SK-N-SH treated with all-trans-retinoic acid at 6 μM for 48 hours (cell line): ENCODE results near the gene FTO.

ENCODE experiments used
- ATAC-seq: fragments of 200-7000 bp; cut with Tn5 transposase; 3 replicates; pipeline ENCODE4 v1.9.1; 2020; ENCODE audit warnings: mild to moderate bottlenecking, moderate library complexity
- ARNTL ChIP-seq: fragments of 450-650 bp; formaldehyde crosslinking; IDR thresholded peaks from 2 replicates; pipeline ENCODE4 v1.5.0; 2020; ENCODE audit warnings: low read depth, mild to moderate bottlenecking, moderate library complexity, borderline replicate concordance
- BACH2 ChIP-seq: fragments of 250-450 bp; sonication (Bioruptor Pico); IDR thresholded peaks from 2 replicates; pipeline ENCODE4 v1.9.0; 2021; ENCODE audit warnings: mild to moderate bottlenecking, borderline replicate concordance
- CREB5 ChIP-seq: fragments of 250-450 bp; sonication (Bioruptor Pico); IDR thresholded peaks from 2 replicates; pipeline ENCODE4 v1.5.1; 2020; ENCODE audit warnings: low read depth, mild to moderate bottlenecking, moderate library complexity
- CSDC2 ChIP-seq: fragments of 250-450 bp; sonication (Bioruptor Pico); IDR thresholded peaks from 2 replicates; pipeline ENCODE4 v1.5.0; 2020; ENCODE audit warnings: mild to moderate bottlenecking, moderate library complexity
- ESRRG ChIP-seq: fragments of 250-450 bp; sonication (Bioruptor Pico); IDR thresholded peaks from 2 replicates; pipeline ENCODE4 v1.6.1; 2021; ENCODE audit warnings: mild to moderate bottlenecking
- GLIS3 ChIP-seq: fragments of 250-450 bp; sonication (Bioruptor Pico); IDR thresholded peaks from 2 replicates; pipeline ENCODE4 v1.5.0; 2020; ENCODE audit warnings: mild to moderate bottlenecking, moderate library complexity
- ISL1 ChIP-seq: fragments of 250-450 bp; sonication (Bioruptor Pico); IDR thresholded peaks from 2 replicates; pipeline ENCODE4 v2.1.2; 2022; ENCODE audit warnings: mild to moderate bottlenecking, moderate library complexity
- OSR1 ChIP-seq: fragments of 250-450 bp; sonication (Bioruptor Pico); IDR thresholded peaks from 2 replicates; pipeline ENCODE4 v1.8.0; 2022; ENCODE audit warnings: moderate library complexity, mild to moderate bottlenecking, inconsistent platforms
- PATZ1 ChIP-seq: fragments of 250-450 bp; sonication (Bioruptor Pico); IDR thresholded peaks from 2 replicates; pipeline ENCODE4 v1.8.0; 2020; ENCODE audit warnings: mild to moderate bottlenecking, moderate library complexity, borderline replicate concordance
- POU6F1 ChIP-seq: fragments of 250-450 bp; sonication (Bioruptor Pico); IDR thresholded peaks from 2 replicates; pipeline ENCODE4 v1.8.0; 2021; ENCODE audit warnings: low read depth, mild to moderate bottlenecking, moderate library complexity, borderline replicate concordance
- PPARA ChIP-seq: fragments of 250-450 bp; sonication (Bioruptor Pico); IDR thresholded peaks from 2 replicates; pipeline ENCODE4 v1.5.0; 2020; ENCODE audit warnings: mild to moderate bottlenecking, borderline replicate concordance
- RARB ChIP-seq: fragments of 250-450 bp; sonication (Bioruptor Pico); IDR thresholded peaks from 2 replicates; pipeline ENCODE4 v1.8.0; 2021; ENCODE audit warnings: mild to moderate bottlenecking, moderate library complexity
- SNAI2 ChIP-seq: fragments of 250-450 bp; sonication (Bioruptor Pico); IDR thresholded peaks from 2 replicates; pipeline ENCODE4 v1.5.0; 2020; ENCODE audit warnings: mild to moderate bottlenecking, moderate library complexity
- TCF4 ChIP-seq: fragments of 250-450 bp; sonication (Bioruptor Pico); IDR thresholded peaks from 2 replicates; pipeline ENCODE4 v1.8.0; 2021; ENCODE audit warnings: mild to moderate bottlenecking, moderate library complexity, borderline replicate concordance
- TSHZ2 ChIP-seq: fragments of 250-450 bp; sonication (Bioruptor Pico); IDR thresholded peaks from 2 replicates; pipeline ENCODE4 v1.5.0; 2020; ENCODE audit warnings: mild to moderate bottlenecking, moderate library complexity
- ZC3H10 ChIP-seq: fragments of 250-450 bp; sonication (Bioruptor Pico); IDR thresholded peaks from 2 replicates; pipeline ENCODE4 v1.5.1; 2021; ENCODE audit warnings: mild to moderate bottlenecking, moderate library complexity
- ZFP3 ChIP-seq: fragments of 250-450 bp; sonication (Bioruptor Pico); IDR thresholded peaks from 2 replicates; pipeline ENCODE4 v1.5.0; 2020; ENCODE audit warnings: mild to moderate bottlenecking, moderate library complexity
- ZFP30 ChIP-seq: fragments of 450-650 bp; formaldehyde crosslinking; IDR thresholded peaks from 2 replicates; pipeline ENCODE4 v1.5.0; 2022; ENCODE audit warnings: mild to moderate bottlenecking, moderate library complexity
- ZNF565 ChIP-seq: fragments of 450-650 bp; formaldehyde crosslinking; conservative IDR thresholded peaks from 2 replicates; pipeline ENCODE4 v1.5.0; 2020; ENCODE audit warnings: low read depth, mild to moderate bottlenecking, moderate library complexity
- ZNF70 ChIP-seq: fragments of 450-650 bp; formaldehyde crosslinking; IDR thresholded peaks from 2 replicates; pipeline ENCODE4 v1.5.0; 2020; ENCODE audit warnings: mild to moderate bottlenecking, moderate library complexity

Gene FTO

GRCh38 chr16:53908731-53909130 is 204.8 kb downstream of the FTO start:
- no peak for ATAC-seq
- no peak for TF ChIP-seq PPARA (CRISPR knock-in tag)
- TF ChIP-seq BACH2 (CRISPR knock-in tag): no peak
- TF ChIP-seq TCF4 (CRISPR knock-in tag): no peak
- no peak for TF ChIP-seq SNAI2 (CRISPR knock-in tag)
- no peak for TF ChIP-seq PATZ1 (CRISPR knock-in tag)
- TF ChIP-seq CSDC2 (CRISPR knock-in tag): no peak
- TF ChIP-seq GLIS3 (CRISPR knock-in tag): no peak
- no peak for TF ChIP-seq ISL1 (CRISPR knock-in tag)
- no peak for TF ChIP-seq POU6F1 (CRISPR knock-in tag)
- no peak for TF ChIP-seq RARB (CRISPR knock-in tag)
- TF ChIP-seq CREB5: no peak
- no peak for TF ChIP-seq ZNF70
- TF ChIP-seq ZFP30 (CRISPR knock-in tag): no peak
- TF ChIP-seq TSHZ2 (CRISPR knock-in tag): no peak
- TF ChIP-seq OSR1: no peak
- TF ChIP-seq, all 23 proteins: peak for 0

GRCh38 chr16:53910990-53911389 is 207.0 kb downstream of the FTO start:
- ATAC-seq: peak; percentile 55
- TF ChIP-seq SNAI2 (CRISPR knock-in tag) (no peak), ARNTL (CRISPR knock-in tag) (no peak), ZNF70 (no peak), ISL1 (CRISPR knock-in tag) (peak; percentile 68), PPARA (CRISPR knock-in tag) (no peak), ZNF565 (CRISPR knock-in tag) (no peak), CREB5 (no peak), BACH2 (CRISPR knock-in tag) (no peak)

- peak; percentile 47; the same call in 2 of the 3 replicates for ATAC-seq
- TF ChIP-seq PPARA (CRISPR knock-in tag): no peak
- no peak for TF ChIP-seq OSR1
- TF ChIP-seq RARB (CRISPR knock-in tag): no peak
- TF ChIP-seq ESRRG (CRISPR knock-in tag): no peak
- TF ChIP-seq ZNF70: no peak
- TF ChIP-seq CREB5: no peak
- no peak for TF ChIP-seq ZFP30 (CRISPR knock-in tag)
- TF ChIP-seq ZNF565 (CRISPR knock-in tag): no peak
- no peak for TF ChIP-seq PATZ1 (CRISPR knock-in tag)
- no peak for TF ChIP-seq GLIS3 (CRISPR knock-in tag)
- TF ChIP-seq ZC3H10 (CRISPR knock-in tag): no peak
- TF ChIP-seq ISL1 (CRISPR knock-in tag): no peak
- no peak for TF ChIP-seq ZFP3
- TF ChIP-seq, all 23 proteins: peak for 0
These were observed 207.6 kb downstream of the FTO start for GRCh38 chr16:53911513-53911912.
